Esophagus squamous epithelium (tissue), 5 donors: ENCODE results near the gene SBNO2. TPM values are rescaled to one million over a fixed set of nuclear protein-coding genes. Genes with fewer than 3 reads are reported as not detected.

Experiments used
- DNase-seq: peaks from one replicate; lab custom pipeline; 2025; lab: John Stamatoyannopoulos, UW
- H3K27ac ChIP-seq, 4 donors: fragments of 200-600 bp; sonication (generic); one replicate each; pipeline ENCODE4 v1.5.1; 2016 to 2019; ENCODE audit warnings: mild to moderate bottlenecking in 1 of 4
- H3K27me3 ChIP-seq, 4 donors: fragments of 200-600 bp; sonication (generic); 1 replicate in 3 of 4; 2 replicates in 1 of 4; pipeline versions ENCODE4 v1.5.1 to v1.6.0; 2017 to 2021; ENCODE audit warnings: antibody characterized with exemption in 1 of 4
- H3K36me3 ChIP-seq, 3 donors: fragments of 200-600 bp; sonication (generic); one replicate each; pipeline ENCODE4 v1.5.1; 2016 to 2019
- H3K4me1 ChIP-seq, 3 donors: fragments of 200-600 bp; sonication (generic); one replicate each; pipeline ENCODE4 v1.5.1; 2017 to 2019
- H3K4me3 ChIP-seq, 4 donors: fragments of 200-600 bp; sonication (generic); 1 replicate in 3 of 4; 2 replicates in 1 of 4; pipeline ENCODE4 v1.5.1; 2016 to 2019; ENCODE audit warnings: mild to moderate bottlenecking in 2 of 4, moderate library complexity in 1 of 4
- H3K9me3 ChIP-seq, 3 donors: fragments of 200-600 bp; sonication (generic); one replicate each; pipeline ENCODE4 v1.5.1; 2016 to 2019
- POLR2A ChIP-seq, 4 donors: fragments of 450-650 bp; IDR thresholded peaks; one replicate each; pipeline ENCODE4 v1.6.1; 2017; ENCODE audit warnings: antibody characterized with exemption in 4 of 4, mild to moderate bottlenecking in 4 of 4, moderate library complexity in 3 of 4
- WGBS, 2 donors: methylation state at CpG; one replicate each; pipeline ENCODE4 v1.1.5; 2018; 5-methylcytosine and 5-hydroxymethylcytosine counted together
- intact Hi-C: fragments of 100-400 bp; cut with DNase I; formaldehyde crosslinking; loops from one replicate; pipeline ENCODE4 v1.15.0; 2022
- total RNA-seq, 4 donors: library from RNA; depleted of rRNA; stranded (reverse); fragments of >200 nt; gene quantifications; one replicate each; pipeline ENCODE4 v1.1.0, GENCODE V29; 2016
- TF ChIP-seq, protein P1 (sequence below), 6 experiments: fragments of 450-650 bp in 4 of 6; fragments of 200-600 bp in 2 of 6; sonication (generic) in 2 of 6; IDR thresholded peaks; one replicate each; pipeline ENCODE4 v1.5.1; 2016 to 2019; ENCODE audit warnings: antibody characterized with exemption in 6 of 6, mild to moderate bottlenecking in 4 of 6, moderate library complexity in 4 of 6
- donor health status: DM: yes; HTN: yes; CAD: no.

The SBNO2 gene
- total RNA-seq, 4 donors from 2014 or later: 31.3 to 84.3 (median 68.3) TPM

DNA sequence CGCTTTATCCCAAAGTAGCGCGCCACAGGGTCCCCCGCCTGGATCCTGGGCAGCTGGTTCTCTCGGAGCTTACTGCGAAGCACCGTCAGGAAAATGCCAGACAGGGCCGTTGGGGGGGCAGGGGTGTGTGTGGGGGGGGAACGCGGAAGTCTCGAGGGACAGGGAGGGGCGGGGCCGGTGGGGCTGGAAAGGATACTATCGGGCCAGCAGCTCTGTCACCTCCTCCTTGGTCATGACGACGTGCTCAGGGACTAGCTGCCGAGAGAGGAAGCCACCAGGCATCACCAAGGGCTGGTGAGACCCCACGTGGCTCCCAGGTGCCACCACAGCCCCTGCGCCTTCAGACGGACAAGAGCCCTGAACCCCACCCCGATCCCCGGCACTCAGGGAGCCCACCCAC, 84.2 kb downstream of the SBNO2 start:
- no peak overlapping the region for H3K4me3 ChIP-seq
- no peak for DNase-seq
- no peak overlapping the region for H3K27ac ChIP-seq
- intact Hi-C loops: no loop called here
- peaks cover 16 to 77% (median 27%) of the 10 kb centered on the region in 3 donors for H3K4me1 ChIP-seq
- no peaks in the 10 kb centered on the region for H3K9me3 ChIP-seq
- H3K36me3 ChIP-seq: peaks cover 29 to 86% (median 38%) of the 10 kb centered on the region in 3 donors
- 92% methylated on average over 2 of the region's 22 CpGs; no CpG with 5 or more reads in 1 of the 2 donors for WGBS, 2 donors
- no peaks in the 10 kb centered on the region for H3K27me3 ChIP-seq
- TF ChIP-seq, protein P1, sequence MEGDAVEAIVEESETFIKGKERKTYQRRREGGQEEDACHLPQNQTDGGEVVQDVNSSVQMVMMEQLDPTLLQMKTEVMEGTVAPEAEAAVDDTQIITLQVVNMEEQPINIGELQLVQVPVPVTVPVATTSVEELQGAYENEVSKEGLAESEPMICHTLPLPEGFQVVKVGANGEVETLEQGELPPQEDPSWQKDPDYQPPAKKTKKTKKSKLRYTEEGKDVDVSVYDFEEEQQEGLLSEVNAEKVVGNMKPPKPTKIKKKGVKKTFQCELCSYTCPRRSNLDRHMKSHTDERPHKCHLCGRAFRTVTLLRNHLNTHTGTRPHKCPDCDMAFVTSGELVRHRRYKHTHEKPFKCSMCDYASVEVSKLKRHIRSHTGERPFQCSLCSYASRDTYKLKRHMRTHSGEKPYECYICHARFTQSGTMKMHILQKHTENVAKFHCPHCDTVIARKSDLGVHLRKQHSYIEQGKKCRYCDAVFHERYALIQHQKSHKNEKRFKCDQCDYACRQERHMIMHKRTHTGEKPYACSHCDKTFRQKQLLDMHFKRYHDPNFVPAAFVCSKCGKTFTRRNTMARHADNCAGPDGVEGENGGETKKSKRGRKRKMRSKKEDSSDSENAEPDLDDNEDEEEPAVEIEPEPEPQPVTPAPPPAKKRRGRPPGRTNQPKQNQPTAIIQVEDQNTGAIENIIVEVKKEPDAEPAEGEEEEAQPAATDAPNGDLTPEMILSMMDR (IDR thresholded peaks at IDR 0.05): no peak
- TF ChIP-seq POLR2A (IDR thresholded peaks at IDR 0.05): no peak

DNA sequence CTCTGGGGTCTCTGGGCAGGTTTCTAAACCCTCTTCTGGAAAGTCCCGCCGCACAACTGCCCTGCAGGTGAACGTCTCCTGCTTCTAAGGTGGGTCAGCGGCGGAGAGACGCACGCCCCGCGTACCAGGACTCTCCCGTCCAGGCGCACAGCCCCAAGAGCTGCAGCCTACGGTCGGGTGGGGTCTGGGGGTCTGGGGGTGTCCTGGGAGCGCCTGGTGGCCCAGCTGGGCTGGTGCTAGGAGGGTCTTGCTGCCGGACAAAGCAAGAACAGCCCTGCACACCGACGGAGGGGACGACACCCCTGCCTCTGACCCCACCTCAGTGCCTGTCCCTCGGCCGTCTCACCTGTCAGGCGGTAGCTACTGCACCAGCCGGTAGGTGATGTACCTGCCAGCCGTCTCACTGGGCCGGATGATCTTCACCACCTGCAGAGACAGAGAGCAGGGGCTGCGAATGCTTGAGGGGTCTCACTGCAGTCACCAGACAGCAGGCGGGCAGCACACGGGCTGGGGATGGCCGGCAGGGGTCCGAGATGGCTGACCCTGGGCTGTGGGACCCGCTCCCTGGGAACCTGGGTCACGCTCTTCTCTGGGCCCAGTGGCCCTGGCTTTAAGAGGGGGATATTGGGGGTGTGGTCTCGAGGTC, 84.8 kb downstream of the SBNO2 start:
- peaks cover 14 to 78% (median 24%) of the 10 kb centered on the region in 3 donors for H3K4me1 ChIP-seq
- H3K9me3 ChIP-seq: no peaks in the 10 kb centered on the region
- DNase-seq: no peak
- 90% methylated on average over 13 of the region's 32 CpGs; no CpG with 5 or more reads in 1 of the 2 donors for WGBS, 2 donors
- intact Hi-C loops: no loop called here
- TF ChIP-seq, protein P1 (IDR thresholded peaks at IDR 0.05): no peak
- TF ChIP-seq POLR2A (IDR thresholded peaks at IDR 0.05): no peak
- H3K36me3 ChIP-seq: peaks cover 29 to 86% (median 38%) of the 10 kb centered on the region in 3 donors
- H3K27me3 ChIP-seq: no peaks in the 10 kb centered on the region
- no peak overlapping the region for H3K4me3 ChIP-seq
- H3K27ac ChIP-seq: peak overlapping the region in 2 of 4 donors; percentile 65 to 88

DNA sequence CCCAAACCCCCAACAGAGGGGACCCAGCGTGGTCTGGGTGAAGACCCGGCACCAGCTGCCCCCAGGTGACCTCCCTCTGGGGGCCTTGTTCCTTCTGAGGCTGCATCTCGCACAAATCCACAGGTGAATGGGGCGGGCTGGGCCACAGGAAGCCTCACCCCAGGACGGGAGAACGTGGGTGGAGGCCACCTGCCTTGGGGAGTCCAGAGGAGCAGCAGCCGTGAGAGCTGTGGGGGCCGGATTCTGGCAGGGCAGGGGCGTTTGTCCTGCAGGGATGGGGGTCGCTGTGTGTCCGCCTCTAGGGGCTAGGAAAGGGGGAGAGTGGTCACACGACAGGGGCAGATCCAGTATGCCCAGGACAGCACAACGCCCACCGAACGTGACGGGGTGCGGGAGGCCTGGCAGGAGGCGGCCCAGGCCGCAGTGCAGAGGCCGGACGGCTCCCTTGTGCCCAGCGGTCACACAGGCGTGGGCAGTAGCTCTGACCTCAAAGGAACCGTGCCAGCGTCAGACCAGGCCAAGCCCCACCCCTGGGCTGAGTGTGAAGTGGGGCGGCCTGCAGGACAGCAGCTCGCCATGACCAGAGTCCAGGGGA, 85.6 kb downstream of the SBNO2 start:
- 40 to 79% methylated on average over 1 to 5 of the region's 27 CpGs for WGBS, 2 donors
- H3K27ac ChIP-seq: peak overlapping the region in 3 of 4 donors; percentile 49 to 88 (median 65)
- H3K4me1 ChIP-seq: peaks cover 7 to 78% (median 17%) of the 10 kb centered on the region in 3 donors
- peaks cover 26 to 80% (median 38%) of the 10 kb centered on the region in 3 donors for H3K36me3 ChIP-seq
- intact Hi-C loops: no loop called here
- TF ChIP-seq, protein P1 (IDR thresholded peaks at IDR 0.05): no peak
- TF ChIP-seq POLR2A (IDR thresholded peaks at IDR 0.05): peak in 1 of 4 donors; percentile 8
- H3K4me3 ChIP-seq: no peak overlapping the region
- H3K27me3 ChIP-seq: no peaks in the 10 kb centered on the region
- no peak for DNase-seq
- H3K9me3 ChIP-seq: no peaks in the 10 kb centered on the region

DNA sequence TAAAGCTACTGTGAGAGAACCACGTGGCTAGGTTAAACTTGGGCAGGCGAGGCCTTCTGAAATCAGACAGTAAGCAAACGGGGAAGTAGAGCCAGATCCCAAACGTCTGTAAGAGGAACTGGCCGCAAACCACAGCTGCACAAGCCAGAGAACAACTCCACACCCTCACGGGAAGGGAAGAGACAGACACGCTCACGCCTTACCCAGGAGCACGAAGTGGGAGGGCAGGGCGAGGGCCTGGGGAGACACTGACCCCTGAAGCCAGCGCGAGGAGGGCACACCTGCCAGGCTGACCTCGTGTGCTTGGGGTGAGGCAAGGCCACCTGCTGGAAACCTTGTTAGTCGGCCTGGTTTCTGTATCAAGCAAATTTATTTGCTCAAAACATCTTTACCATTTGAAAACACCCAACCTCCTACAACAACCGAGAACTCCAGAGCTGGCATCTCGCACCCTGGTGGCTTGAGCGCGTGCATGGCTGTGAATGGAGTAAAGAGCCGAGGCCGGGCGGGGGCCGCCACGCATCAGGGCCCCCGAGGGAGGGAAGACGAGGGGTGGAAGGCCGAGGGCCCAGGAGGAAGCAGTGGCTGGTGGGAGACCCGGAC, 86.2 kb downstream of the SBNO2 start:
- WGBS, 2 donors: 55 to 64% methylated on average over 7 to 14 of the region's 27 CpGs
- DNase-seq: no peak
- intact Hi-C loops: no loop called here
- peak overlapping the region in 3 of 4 donors; percentile 49 to 88 (median 65) for H3K27ac ChIP-seq
- H3K27me3 ChIP-seq: peaks cover 0 to 1% (median 0%) of the 10 kb centered on the region in 4 donors
- H3K9me3 ChIP-seq: no peaks in the 10 kb centered on the region
- H3K36me3 ChIP-seq: peaks cover 24 to 74% (median 38%) of the 10 kb centered on the region in 3 donors
- TF ChIP-seq, protein P1 (IDR thresholded peaks at IDR 0.05): no peak
- no peak for TF ChIP-seq POLR2A (IDR thresholded peaks at IDR 0.05)
- H3K4me3 ChIP-seq: no peak overlapping the region
- H3K4me1 ChIP-seq: peaks cover 11 to 78% (median 11%) of the 10 kb centered on the region in 3 donors
